Stimulated activated CD4-positive, alpha-beta T cell treated with anti-CD3 and anti-CD28 coated beads, Interleukin-12 subunit alpha, Interleukin-12 subunit beta, amount 100 ng/mL, for 4 hours (primary cell): ENCODE results near the gene FNBP1.

Experiments
- DNase-seq: peaks from one replicate; pipeline ENCODE4 v3.0.0-alpha.2; 2020

The FNBP1 gene

DNA sequence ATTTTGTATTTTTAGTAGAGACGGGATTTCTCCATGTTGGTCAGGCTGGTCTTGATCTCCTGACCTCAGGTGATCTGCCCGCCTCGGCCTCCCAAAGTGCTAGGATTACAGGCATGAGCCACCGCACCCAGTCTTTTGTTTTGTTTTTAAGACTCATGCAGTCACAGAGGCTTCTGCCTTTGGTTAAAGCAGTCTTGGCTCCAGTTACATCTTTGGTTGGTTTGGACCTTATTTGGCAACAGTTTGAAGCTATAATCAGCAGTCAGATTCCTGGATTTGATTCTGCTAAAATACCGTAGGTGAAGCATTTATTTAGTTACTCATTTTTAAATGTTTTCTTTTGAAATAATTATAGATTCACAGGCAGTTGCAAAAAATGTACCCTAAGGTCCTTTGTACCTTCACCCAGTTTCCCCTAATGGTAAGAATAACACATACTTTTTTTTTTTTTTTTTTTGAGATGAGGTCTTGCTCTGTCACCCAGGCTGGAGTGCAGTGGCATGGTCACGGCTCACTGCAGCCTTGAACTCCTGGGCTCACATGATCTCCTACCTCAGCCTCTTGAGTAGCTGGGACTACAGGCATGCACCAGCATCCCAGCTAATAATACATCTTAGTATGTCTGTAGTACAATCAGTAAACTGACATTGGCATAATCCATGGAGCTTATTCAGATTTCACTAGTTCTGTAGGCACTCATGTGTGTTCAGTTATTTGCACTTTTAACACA, 192.0 kb downstream of the FNBP1 start:
- no peak for DNase-seq

DNA sequence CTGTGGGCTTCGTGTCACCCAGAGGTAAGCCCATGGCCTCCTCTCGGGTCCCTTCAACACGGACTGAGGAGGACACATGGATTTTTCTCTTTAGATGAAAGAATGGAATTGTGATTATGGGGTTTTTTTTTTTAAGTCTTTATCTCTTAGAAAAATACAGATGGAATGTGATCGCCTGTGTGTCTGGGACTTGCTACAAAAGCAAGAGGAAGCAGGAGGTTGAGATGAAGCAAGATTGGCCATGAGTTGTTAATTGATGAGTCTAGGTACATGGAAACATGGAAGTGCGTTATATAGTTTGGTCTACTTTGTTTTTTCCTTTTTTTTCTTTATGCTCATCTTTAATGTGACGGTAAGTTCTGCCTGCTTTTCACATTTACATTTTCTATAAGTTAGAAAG, 193.1 kb downstream of the FNBP1 start:
- DNase-seq, result no peak

DNA sequence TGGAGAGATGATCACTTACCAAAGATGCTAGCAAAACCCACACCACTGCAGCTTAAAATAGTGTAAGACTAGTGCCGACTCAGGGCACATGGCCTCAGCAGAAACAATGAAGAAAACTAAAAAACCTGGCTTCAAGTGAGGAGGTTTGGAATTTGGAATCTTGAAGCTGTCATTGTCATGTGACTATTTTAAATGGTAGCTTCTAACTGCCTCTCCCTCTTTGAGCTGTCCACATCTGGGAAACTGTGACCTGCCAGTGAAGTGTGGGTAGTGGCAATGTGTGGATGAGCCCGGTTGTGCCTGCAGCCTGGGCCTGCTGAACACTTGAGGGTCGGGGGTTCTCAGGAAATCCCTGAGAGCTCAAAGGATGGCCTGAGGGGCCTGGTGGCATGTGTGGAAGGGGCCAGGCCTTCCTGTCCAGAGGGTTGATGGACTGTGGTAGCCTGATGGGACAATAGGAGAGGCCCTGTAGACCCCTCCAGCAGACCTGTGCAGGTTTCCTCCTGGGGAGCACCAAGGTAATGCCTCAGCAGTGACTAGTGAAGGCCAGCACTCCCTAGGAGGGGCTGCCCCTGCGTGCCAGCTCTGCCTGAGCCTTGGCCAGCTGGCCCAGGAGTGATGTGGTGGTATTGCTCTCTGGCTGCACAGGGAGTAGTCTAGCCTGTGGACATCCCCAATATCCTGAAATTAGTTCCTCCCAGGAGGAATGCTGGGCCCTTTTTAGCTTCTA, 194.1 kb downstream of the FNBP1 start:
- no peak for DNase-seq

DNA sequence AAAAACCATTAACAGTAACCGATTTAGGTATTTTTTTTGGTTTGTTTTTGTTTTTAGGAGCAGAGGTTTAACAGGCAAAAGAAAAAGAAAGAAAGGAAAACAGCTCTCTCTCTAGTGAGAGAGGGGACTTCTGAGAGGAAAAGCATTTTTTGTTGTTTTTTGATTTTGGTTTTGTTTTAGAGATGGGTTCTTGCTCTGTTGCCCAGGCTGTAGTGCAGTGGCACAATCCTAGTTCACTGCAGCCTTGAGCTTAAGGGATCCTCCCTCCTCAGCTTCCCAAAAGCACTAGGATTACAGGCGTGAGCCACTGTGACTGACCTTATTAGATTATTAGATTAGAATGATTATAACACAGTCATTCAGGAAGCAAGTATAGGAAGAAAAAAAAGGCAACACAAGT, 197.6 kb downstream of the FNBP1 start:
- DNase-seq, result no peak

DNA sequence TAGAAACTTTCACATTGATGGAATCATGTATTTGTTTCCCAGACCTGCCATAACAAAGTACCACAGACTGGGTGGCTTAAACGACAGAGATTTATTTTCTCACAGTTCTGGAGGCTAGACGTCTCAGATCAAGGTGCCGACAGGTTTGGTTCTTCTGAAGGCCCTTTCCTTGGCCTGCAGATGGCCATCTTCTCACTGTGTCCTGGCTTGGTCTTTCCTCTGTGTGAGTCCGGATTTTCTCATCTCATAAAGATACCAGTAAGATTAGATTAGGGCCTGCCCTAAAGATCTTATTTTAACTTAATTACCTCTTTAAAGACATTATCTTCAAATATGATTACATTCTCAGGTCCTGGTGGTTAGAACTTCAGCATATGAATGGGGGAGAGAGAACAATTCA, 201.9 kb downstream of the FNBP1 start:
- DNase-seq, result no peak

DNA sequence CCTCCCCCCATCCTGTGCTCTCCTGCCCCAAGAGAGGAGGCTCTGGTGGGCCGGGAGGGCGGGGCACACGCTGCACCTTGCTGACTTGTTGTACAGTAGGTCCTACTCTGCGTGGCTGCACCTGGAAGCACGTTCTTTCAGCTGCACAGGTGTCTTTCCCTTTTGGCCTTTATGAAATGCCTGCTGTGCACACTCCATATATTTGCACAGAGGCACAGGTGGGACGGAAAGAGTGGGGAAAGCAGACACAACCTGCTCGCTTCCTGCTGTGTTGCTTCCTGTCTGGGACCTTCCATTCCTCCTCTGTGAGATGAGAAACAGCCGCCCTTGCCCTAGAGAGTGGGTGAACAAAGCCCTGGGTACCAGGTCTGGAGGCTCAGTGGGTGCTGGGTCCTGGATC, 203.0 kb downstream of the FNBP1 start:
- DNase-seq, result no peak

DNA sequence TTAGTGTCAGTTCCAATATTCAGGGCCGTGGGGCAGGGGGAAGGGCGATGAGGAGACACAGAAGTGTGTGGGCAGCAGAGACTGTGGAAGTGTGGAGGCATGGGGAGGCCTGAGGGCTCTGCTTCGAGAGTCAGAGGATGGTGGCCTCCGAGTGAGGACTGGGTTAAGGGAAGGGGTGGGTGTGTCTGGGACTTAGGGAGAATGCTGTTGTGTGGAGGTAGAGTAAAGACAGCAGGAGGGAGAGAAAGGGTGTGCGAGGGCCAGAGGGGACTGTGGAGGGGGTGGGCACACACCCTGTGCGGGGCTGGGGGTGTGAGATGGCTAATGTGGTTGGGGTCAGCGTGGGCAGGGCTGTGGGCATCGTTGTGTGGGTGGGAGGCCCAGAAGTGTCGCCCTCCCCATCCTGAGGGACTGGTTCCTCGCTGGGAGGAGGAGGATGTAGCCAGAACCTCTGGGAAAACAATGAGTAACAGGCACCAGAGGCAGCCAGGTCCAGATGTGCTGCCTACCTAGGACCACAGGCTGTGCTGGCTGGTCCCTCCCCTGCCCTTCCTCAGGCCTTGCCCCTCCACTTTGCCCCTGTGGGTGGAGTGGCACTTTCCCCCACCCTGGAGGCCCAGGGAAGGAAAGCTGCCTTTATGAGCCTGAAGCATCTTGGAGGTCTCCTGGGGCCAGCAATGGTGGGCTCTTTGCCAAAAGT, 203.5 kb downstream of the FNBP1 start:
- DNase-seq, result no peak

DNA sequence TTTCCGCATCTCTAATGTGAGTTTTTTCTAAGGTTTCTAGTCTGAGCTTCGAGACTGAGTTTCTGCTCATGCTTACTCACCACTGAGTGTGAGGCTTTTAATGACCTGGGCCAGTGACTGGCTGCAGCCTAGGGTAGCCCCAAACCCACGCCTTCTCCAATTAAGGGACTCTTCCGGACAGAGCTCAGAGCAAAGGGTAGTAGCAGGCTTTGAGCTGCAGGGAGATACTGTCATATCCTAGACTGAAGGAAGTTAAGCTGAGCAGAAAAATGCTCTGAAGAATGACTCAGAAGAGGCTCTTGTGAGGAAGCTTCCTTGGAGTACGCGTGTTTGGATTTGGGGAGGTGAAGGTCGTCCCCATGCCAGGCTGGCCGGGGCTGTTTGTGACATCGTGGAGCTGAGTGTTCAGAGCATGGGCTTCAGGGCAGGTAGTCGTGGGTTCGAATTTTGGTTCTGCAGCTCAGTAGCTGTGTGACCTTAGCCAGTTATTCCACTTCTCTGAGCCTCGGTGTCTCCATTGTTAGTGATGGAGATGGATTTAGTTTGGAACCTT, 204.2 kb downstream of the FNBP1 start:
- no peak for DNase-seq
